ENCODE results near the gene OR5T1. TPM values are rescaled to one million over a fixed set of nuclear protein-coding genes. Genes with fewer than 3 reads are reported as not detected.

Gene OR5T1
- total and polyA plus RNA-seq, 9 of the 15 experiments (the other 6 are each of a cell fraction or from before 2014, with no cell fraction given) = not detected

DNA sequence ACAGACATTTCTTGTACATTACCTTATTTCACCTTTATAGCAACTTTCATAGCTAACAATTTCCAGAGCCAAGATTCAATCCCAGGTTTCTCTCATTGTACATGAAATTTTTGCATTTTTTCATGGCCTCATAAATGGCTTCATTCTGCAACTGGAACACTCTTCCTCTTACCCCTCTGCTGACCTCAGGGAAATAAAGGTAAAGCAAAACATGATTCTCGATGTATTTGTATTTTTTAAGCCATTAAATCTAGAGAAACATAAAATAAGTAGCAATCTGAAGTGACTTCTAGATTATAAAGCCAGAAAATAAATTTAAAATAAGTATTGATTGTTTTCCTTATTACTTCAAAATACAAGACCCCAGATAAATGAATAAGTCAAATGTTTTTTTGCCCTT is 39.8 kb upstream of the OR5T1 start, which contains the start of gene OR5T2 (continued):
- TF ChIP-seq, protein P1, sequence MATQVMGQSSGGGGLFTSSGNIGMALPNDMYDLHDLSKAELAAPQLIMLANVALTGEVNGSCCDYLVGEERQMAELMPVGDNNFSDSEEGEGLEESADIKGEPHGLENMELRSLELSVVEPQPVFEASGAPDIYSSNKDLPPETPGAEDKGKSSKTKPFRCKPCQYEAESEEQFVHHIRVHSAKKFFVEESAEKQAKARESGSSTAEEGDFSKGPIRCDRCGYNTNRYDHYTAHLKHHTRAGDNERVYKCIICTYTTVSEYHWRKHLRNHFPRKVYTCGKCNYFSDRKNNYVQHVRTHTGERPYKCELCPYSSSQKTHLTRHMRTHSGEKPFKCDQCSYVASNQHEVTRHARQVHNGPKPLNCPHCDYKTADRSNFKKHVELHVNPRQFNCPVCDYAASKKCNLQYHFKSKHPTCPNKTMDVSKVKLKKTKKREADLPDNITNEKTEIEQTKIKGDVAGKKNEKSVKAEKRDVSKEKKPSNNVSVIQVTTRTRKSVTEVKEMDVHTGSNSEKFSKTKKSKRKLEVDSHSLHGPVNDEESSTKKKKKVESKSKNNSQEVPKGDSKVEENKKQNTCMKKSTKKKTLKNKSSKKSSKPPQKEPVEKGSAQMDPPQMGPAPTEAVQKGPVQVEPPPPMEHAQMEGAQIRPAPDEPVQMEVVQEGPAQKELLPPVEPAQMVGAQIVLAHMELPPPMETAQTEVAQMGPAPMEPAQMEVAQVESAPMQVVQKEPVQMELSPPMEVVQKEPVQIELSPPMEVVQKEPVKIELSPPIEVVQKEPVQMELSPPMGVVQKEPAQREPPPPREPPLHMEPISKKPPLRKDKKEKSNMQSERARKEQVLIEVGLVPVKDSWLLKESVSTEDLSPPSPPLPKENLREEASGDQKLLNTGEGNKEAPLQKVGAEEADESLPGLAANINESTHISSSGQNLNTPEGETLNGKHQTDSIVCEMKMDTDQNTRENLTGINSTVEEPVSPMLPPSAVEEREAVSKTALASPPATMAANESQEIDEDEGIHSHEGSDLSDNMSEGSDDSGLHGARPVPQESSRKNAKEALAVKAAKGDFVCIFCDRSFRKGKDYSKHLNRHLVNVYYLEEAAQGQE (IDR thresholded peaks at IDR 0.05; ENCODE audit: borderline replicate concordance) = no peak
- TF ChIP-seq, protein P1 (CRISPR knock-in tag; IDR thresholded peaks at IDR 0.05; ENCODE audit: low read depth) = no peak

GRCh38 chr11:56251954-56252353 is 22.0 kb upstream of the OR5T1 start, which contains the start of gene OR5T3:
Gene OR5T3, plus strand, starts transcription at chr11:56252254. Its CDS starts 0 bp downstream, at chr11:56252254.
- intact Hi-C loops (cut with micrococcal nuclease) = no loop called here
- TF ChIP-seq, protein P2, sequence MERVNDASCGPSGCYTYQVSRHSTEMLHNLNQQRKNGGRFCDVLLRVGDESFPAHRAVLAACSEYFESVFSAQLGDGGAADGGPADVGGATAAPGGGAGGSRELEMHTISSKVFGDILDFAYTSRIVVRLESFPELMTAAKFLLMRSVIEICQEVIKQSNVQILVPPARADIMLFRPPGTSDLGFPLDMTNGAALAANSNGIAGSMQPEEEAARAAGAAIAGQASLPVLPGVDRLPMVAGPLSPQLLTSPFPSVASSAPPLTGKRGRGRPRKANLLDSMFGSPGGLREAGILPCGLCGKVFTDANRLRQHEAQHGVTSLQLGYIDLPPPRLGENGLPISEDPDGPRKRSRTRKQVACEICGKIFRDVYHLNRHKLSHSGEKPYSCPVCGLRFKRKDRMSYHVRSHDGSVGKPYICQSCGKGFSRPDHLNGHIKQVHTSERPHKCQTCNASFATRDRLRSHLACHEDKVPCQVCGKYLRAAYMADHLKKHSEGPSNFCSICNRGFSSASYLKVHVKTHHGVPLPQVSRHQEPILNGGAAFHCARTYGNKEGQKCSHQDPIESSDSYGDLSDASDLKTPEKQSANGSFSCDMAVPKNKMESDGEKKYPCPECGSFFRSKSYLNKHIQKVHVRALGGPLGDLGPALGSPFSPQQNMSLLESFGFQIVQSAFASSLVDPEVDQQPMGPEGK (CRISPR knock-in tag; IDR thresholded peaks at IDR 0.05; ENCODE audit: borderline replicate concordance) = no peak
- TF ChIP-seq SRSF7 (optimal IDR thresholded peaks at IDR 0.05; ENCODE audit: low read depth, low read length) (no peak), SAFB (IDR thresholded peaks at IDR 0.05; ENCODE audit: borderline replicate concordance, low read depth, low read length) (no peak), MTA3 (IDR thresholded peaks at IDR 0.05; ENCODE audit: borderline replicate concordance) (no peak), TEAD1 (CRISPR knock-in tag; IDR thresholded peaks at IDR 0.05) (no peak), HIVEP1 (CRISPR knock-in tag; IDR thresholded peaks at IDR 0.05) (no peak)
- TF ChIP-seq, protein P3, sequence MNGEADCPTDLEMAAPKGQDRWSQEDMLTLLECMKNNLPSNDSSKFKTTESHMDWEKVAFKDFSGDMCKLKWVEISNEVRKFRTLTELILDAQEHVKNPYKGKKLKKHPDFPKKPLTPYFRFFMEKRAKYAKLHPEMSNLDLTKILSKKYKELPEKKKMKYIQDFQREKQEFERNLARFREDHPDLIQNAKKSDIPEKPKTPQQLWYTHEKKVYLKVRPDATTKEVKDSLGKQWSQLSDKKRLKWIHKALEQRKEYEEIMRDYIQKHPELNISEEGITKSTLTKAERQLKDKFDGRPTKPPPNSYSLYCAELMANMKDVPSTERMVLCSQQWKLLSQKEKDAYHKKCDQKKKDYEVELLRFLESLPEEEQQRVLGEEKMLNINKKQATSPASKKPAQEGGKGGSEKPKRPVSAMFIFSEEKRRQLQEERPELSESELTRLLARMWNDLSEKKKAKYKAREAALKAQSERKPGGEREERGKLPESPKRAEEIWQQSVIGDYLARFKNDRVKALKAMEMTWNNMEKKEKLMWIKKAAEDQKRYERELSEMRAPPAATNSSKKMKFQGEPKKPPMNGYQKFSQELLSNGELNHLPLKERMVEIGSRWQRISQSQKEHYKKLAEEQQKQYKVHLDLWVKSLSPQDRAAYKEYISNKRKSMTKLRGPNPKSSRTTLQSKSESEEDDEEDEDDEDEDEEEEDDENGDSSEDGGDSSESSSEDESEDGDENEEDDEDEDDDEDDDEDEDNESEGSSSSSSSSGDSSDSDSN (IDR thresholded peaks at IDR 0.05; ENCODE audit: borderline replicate concordance in 1 of 2, low read depth in 2 of 2, low read length in 2 of 2) = no peak

More at GRCh38 chr11:56251954-56252353, 22.0 kb upstream of the OR5T1 start, which contains the start of gene OR5T3:
- Histone ChIP-seq H3K79me2 (ENCODE audit: control insufficient read depth, insufficient read depth, low read length) (no peaks in the 10 kb centered on the region), H3K9ac (ENCODE audit: insufficient read depth in 1 of 2, low read depth in 2 of 2, low read length in 2 of 2) (no peak within 1 kb of the TSS), H3K27me3 (ENCODE audit: control insufficient read depth in 2 of 2, insufficient read depth in 2 of 2, low read length in 2 of 2) (no peaks in the 10 kb centered on the region), H4K20me1 (replicated peaks; ENCODE audit: control insufficient read depth, insufficient read depth, low read length) (no peaks in the 10 kb centered on the region), H3K4me1 (replicated peaks in 1 of 2; ENCODE audit: control insufficient read depth in 2 of 2, insufficient read depth in 2 of 2, low read length in 2 of 2) (no peaks in the 10 kb centered on the region), H3K36me3 (ENCODE audit: control insufficient read depth, insufficient read depth, low read length) (no peaks in the 10 kb centered on the region), H2AFZ (ENCODE audit: low read depth, low read length) (no peak within 1 kb of the TSS), H3K4me3 (no peak within 1 kb of the TSS), H3K27ac (ENCODE audit: extremely low read depth, low read depth, low read length) (no peak within 1 kb of the TSS), H3K9me1 (ENCODE audit: control insufficient read depth, insufficient read depth, low read length) (no peaks in the 10 kb centered on the region), H3K4me2 (ENCODE audit: insufficient read depth, low read length) (no peak within 1 kb of the TSS), H3K9me3 (replicated peaks; ENCODE audit: control insufficient read depth, insufficient read depth, low read depth, low read length) (no peaks in the 10 kb centered on the region; the same call in 1 of the 2 replicates)
- FAIRE-seq (no peak), ATAC-seq (no peak), DNase-seq (ENCODE audit: extremely low read depth in 1 of 4, low spot score in 3 of 4) (no peak)
- in situ Hi-C loops (cut with MboI) = no loop called here
- CTCF ChIA-PET (ENCODE audit: low intra/inter-chr PET ratio) = no interaction called here
- POLR2A ChIA-PET = no interaction called here
- no TSS peak for BruUV-seq (replicated peaks)
